ENCODE results near the gene GPR157.

GRCh38 chr1:9111957-9112356, 16.9 kb downstream of the GPR157 start:
- TF ChIP-seq POLR2A (IDR thresholded peaks at IDR 0.05), result no peak
- TF ChIP-seq, protein P1, sequence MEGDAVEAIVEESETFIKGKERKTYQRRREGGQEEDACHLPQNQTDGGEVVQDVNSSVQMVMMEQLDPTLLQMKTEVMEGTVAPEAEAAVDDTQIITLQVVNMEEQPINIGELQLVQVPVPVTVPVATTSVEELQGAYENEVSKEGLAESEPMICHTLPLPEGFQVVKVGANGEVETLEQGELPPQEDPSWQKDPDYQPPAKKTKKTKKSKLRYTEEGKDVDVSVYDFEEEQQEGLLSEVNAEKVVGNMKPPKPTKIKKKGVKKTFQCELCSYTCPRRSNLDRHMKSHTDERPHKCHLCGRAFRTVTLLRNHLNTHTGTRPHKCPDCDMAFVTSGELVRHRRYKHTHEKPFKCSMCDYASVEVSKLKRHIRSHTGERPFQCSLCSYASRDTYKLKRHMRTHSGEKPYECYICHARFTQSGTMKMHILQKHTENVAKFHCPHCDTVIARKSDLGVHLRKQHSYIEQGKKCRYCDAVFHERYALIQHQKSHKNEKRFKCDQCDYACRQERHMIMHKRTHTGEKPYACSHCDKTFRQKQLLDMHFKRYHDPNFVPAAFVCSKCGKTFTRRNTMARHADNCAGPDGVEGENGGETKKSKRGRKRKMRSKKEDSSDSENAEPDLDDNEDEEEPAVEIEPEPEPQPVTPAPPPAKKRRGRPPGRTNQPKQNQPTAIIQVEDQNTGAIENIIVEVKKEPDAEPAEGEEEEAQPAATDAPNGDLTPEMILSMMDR (IDR thresholded peaks at IDR 0.05), result no peak

Measured in uterus (tissue), 2 donors.